SIG-M5 treated with dmso at 0.1 percent for 504 hours (cell line): Measurements from ENCODE around the gene STAT6.
"Not testable (repeated sequence)": the region's sequence is repeated elsewhere in the genome, so short reads cannot be mapped to it uniquely, and the experiment has no call there.

ENCODE experiments used
- DNase-seq: peaks from one replicate; lab custom pipeline; 2025; ENCODE audit not compliant: unreplicated experiment; lab: John Stamatoyannopoulos, UW

The STAT6 gene

DNA sequence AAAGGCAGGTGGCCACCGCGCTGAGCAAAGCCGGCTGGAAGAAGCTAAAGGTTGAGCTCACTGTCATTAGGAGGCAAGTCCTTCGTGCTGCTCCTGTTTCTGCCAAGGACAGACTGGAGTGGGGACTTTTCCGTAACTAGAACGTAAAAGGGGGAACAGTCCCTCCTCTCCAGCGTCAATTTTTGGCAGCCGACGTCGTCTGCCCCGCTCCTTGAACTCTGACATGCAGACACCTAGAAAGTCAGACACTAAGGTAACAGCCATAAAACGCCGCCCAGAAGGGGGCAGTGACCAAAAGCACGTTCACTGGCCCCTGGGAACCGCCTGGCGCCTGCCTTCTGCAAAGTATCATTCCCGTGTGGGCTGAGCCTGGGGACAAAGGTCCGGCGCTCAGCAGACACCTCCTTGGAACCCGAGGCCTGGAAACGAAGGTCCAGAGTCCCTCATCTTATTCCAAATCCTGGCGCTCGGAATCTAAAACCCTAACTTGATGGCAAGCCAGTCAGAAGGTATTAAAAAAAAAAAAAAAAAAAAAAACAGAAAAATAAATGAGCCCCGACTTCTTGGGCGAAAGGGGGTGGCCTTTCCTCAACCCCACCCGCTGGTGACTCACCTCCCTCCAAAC lies 16.1 kb upstream of the STAT6 start:
- DNase-seq = peak; percentile 14

DNA sequence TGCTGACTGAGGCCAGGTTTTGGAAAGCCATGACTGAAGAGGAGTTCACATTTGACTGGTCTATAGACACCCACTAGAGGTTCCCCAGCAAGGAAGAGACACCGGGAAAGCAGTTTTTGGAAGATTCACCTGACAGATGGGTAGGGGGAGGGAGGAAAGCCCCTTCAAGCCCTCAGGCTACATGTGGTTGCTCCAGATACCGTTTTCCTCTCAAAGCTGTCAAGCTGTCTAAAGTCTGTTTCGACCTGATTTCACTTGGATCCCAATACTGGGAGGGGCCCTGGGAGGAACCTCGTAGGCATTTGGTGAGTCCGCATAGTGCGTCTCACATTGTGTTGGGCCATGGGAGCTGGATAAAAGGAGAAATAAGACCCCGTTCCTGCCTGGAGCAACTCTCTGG lies 15.4 kb upstream of the STAT6 start:
- DNase-seq = no peak

DNA sequence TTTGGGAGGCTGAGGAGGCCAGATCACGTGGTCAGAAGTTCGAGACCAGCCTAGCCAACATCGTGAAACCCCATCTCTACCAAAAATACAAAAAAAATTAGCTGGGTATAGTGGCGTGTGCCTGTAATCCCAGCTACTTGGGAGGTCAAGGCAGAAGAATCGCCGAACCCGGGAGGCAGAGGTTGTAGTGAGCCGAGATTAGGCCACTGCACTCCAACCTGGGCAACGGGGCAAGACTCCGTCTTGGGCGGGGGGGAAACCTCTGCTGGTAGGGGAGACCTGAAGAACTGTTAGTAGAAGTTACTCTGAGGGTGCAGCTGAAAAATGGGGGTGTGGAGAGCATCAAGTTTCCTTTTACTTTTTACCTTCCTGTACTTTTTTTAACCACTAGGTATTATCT lies 14.9 kb upstream of the STAT6 start:
- no peak for DNase-seq

DNA sequence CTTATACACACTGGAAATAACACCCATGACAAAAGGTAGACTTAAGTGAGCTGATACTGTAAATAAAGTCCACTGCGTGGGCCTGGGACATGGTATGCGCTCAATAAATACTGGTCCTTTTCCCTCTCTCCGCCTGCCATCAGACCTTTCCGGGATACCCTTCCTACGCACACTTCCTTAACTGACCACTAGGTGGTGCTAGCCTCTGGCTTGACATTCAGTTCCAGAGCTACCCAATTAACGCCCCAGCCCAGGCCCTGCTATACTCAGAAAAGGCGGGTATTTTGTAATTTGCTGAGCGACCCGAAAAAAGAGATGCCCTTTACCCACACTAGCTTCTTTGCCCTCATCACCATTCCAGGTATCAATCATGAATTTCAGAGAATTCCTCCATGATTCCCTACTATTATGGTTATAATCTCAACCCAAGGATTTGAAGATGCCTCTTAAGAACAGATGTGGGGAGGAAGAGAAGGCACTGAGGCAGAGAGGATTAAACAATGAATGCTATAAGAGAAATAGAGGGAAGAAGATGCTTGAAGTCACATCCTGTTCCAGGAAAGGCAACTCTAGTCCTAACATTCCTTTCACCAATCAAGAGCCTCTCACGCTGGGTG lies 13.2 kb upstream of the STAT6 start:
- peak; percentile 88 for DNase-seq

DNA sequence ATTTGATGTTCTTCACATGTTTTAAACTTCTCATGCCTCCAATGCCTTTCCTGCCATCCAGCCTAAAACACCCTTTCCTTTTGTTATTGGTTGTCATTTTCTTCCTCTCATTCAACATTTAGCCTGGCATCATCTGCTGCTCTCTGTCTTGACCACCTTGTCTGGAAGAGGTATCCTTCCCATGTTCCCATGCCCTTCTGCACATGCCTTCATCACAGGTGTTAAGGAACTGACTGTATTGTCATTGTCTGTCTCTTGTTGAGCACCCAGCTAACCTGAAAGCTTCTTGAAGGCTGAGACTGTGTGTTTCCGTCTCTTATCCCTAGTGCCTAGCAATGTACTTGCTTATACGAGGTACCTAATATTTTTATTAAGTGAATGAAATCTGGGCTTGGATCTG lies 12.7 kb upstream of the STAT6 start:
- DNase-seq = no peak

DNA sequence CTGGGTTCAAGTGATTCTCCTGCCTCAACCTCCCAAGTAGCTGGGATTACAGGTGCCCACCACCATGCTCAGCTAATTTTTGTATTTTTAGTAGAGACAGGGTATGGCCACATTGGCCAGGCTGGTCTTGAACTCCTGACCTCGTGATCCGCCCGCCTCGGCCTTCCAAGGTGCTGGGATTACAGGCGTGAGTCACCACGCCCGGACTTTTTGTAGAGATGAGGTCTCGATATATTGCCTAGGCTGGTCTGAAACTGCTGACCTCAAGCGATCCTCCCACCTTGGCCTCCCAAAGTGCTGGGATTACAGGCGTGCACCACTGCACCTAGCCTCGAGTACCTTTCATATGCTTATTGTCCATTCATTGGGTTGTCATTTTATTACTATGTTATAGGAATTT lies 9.6 kb upstream of the STAT6 start:
- DNase-seq = not testable (repeated sequence)

DNA sequence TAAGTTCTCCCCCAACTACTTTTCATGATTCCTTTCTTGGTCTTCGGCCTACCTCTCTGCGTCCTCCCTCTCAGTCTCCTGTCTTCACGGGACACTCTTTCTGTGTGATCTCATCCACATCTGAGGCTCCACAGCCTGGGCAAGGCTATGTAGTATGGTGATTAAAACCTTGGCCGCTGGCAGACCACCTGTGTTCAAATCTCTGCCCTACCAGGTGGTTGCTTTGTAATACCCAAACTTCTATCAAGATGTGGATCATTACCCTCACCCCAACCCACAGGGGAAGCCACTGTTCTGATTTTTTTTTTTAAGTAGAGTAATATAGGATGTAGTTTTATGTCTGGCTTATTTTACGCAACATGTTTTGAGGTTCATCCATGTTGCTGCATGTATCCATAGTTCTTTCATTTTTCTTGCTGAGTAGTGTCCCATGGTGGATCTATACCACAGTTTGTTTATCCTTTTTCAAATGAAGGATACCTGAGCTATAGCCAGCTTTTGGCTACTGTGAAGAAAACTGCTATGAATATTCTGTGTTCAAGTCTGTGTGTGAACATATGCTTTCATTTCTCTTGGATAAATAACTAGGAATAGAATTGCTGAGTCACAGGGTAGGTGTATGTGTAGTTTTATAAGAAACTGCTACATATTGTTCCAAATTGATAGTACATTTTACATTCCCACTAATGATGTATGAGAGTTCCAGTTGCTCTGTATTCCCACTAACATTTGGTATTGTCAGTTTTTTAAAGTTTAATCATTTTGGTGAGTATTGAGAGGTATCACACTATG lies 8.3 kb upstream of the STAT6 start:
- DNase-seq = no peak

DNA sequence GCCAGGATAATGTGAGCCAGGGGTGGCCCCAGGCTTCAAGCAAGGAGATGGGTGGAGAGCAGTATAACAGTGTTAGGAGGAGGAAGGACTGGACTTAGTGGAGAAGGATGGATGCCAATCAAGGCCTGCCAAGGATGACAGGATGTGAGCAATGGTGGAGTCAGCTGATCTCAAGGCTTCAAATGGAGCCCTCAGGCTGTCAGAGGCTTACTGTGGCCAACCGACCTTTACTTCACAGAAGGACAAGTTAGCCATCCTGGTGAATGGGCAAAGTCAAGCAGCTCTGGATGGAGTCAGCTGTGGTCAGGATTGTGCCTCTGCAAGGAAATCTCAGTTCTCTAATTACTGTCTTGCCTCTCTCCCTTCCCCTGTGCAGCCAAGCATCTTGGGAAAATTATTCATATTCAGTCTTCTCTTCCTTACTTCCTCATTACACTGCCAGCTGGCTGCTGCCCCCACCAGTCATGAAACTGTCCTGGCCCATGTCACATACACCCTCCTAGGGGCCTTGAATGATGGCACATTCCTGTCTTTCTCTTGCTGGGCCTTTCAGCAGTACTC lies 7.6 kb upstream of the STAT6 start:
- peak; percentile 76 for DNase-seq

DNA sequence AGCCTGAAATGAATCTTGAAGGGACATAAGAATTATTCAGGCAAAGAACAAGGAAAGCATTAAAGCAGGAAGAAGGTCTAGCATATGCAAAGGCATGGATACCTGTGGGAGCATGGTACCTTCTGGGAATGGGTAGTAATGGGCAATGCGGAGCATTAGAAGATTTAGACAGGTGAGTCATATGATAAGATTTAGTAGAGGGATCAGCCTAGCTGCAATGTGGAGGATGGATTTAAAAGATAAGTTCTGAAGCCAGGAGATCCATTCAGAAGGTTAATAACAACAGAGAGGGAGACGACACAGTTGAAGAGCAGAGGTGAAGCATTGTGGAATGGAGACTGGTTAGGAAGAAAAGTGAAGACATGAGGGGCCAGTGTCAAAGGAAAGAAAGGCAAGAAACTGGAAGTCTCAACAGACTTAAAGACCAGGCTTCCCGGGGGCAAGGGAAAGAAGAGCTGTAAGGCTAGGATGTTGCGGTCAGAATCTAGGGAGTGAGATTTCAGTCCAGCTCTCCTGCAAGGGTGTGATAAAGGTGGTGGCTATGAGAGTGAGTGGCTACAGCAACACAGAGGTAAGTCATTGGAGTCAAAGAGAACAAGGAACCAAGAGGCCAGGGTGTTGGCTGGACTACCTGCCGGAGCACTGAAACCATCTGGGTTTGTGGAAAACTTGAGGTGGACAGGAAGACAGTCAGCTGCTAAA lies 5.6 kb upstream of the STAT6 start:
- no peak for DNase-seq

DNA sequence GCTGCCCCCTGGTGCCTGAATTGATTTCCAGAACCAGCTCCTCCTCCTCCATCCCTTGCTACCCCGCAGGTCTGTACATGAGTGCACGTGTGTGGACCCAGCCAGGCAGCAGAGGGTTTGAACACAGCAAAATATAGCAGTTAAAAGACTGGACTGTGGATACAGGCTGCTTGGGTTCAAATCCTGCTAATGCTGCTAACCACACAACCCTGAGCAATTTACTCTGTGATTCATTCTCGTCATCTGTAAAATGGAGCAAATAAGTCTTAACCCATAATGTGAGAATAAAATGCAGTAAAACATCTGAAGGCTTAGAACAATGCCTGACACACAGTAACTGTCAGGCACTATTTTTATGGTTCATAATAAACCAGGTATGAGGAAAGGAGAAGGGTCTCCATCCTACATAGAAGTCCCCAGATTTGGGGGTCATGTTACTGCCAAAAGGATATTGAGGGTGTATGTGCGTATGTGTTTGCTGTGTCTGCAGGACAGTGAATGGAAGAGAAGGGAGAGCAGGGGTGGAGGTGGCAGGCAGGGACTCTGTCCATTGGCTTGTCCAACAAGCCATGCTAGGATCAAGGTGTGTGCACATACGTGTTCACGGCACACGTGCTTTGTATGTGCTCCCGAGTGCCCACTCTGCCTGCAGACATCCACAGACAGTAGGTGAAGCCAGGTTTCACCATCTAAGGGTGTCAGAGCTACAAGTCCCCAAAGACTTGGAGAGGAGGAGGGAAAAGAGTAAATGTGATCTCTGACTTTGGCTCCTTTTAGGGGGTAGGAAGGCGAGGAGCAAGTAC lies 1.5 kb upstream of the STAT6 start:
- DNase-seq = no peak

DNA sequence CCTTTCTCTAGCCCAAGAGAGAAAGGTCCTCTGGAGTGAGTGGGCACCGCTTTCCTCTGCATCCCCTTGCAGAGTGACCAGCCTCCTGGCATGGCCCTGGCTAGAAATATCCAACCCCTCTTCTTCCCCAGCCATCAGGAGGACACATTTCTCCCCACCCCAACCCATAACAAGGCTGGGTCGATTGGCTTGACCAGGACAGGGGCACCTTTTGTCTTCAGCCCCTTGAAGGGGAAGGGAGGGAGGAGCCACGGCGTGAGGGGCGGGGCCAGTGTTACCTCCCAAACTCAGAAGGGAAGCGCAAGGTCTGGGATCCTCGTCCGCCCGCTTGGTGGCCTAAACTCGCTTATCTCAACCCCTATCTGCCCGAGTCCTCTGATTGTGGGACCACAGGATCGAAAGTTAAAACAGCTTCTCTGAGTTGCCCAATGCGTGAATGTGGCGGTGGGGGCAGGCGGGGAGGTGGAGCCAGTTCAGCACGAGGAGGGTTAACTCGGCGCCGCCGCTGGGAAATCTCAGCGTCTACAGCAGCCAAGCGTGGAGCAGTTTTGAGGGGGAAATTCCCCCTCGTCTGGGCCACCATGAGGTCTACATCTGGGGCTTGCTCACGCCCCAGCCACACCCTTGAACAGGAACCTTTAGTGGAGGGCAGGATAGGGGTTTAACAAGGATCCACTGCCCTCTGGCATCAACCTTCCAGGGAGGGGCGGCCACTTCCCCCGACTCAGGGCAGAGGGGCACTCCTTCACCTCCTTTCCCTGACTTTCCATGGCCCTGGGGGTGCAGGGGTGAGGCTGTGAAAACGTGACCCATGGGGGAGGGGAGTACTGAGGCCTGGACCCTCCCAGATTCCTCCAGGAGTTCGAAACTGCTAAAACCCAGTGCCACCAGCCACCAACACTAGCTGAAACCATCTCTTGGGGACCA lies 795 bp downstream of the STAT6 start:
- DNase-seq = peak; percentile 94

DNA sequence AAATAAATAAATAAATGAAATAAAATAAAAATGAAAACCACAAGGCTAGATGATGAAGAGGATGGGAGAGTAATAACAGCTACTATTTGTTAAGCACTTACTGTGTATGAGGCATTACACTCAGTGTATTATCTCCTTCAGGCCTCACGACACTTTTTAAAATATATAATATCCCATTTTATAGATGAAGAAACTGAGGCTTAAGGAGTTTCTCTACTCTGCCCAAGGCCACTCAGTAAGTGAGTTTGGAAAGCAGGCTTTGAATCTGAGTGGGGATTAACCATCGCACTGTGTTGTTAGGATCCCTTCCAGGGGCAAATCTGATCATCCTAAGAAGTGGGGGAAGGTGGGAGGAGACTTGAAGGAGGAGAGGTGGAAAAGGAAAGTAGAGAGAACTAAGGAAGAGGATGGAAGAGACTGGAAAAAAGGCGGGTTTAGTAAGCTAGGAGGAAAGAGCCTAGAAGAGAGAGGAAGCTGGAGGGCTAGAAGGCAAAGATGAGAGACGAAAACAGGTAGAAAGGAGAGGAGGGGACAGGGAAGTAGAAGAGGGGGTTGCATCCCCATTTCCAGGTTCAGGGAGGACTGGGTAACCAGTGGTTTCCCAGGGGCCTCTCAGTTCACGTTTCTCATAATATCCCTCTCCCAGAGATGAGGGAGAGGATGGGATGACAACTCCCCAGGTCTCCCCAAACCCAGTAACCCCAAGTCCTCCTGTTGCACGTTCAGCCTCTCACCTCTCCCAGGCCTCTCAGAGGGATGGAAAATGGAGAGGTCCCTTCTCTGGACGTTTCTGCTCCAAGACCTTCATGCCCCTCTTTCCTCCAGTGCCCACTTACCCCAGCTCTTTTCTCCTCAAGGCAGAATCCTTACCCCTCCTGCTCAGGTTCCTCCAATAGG lies 1.7 kb downstream of the STAT6 start:
- DNase-seq = no peak

DNA sequence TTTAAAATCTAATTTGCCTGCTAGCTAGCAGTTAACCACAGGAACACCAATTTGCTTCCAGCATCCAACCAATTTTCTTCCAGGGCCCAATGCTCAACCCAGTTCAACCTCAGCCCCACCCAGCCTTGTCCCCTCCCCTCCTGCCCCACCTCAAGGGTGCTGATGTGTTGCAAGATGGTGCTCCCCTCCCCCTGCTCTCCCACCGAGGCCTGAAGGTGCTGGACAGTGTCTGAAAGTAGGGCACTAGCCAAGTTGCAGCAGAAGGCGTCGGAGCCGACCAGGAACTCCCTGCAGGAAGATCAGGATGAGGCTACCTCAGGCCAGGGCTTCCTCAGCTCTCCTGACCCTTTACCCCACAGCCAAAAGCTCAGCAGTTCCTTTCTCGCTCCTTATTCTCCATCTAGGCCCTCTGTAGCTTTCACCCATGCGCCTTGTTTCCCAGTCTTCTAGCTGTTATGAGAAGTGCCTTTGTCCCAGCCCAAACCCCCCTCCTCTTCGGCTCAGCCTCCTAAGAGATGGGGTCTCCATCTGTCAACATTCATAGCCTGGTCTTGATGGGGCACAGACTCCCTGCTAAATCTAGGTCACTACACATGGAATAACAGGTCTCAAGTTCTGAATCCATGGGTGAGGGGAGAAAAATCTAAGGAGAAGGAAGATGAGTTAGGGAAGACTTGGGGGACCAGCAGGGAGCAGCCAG lies 3.6 kb downstream of the STAT6 start:
- no peak for DNase-seq

DNA sequence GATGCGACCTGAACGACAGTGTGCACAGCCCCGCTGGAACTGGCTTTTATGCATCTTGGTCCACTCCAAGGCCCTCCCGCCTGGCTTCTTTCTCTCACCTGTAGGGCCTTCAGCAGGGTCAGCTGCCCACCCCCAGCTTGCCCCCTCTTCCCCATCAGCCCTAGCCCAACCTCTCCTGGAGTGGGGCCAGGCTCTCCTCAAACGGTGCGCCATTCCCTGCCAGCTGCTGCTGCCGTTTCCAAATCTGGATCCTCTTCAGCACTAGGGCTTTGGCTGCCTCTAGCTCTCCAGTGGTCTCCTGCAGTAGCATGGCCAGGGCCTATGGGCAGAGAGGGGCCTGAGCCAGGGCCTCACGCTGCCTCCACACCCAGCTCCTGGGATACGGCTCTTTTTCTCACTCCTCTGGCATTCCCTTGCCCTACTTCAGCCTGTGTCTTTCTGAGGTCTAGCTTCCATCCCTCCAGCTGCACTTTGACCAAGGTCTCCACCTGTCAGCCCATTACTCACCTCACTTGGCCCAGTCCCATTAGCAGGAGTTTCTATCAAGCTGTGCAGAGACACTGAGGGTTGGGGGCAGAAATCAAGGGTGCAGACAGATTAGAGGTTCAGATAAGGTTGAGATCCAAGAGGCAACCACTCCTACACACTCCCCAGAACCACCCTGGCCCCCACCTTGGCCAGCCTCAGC lies 5.0 kb downstream of the STAT6 start:
- DNase-seq = no peak

DNA sequence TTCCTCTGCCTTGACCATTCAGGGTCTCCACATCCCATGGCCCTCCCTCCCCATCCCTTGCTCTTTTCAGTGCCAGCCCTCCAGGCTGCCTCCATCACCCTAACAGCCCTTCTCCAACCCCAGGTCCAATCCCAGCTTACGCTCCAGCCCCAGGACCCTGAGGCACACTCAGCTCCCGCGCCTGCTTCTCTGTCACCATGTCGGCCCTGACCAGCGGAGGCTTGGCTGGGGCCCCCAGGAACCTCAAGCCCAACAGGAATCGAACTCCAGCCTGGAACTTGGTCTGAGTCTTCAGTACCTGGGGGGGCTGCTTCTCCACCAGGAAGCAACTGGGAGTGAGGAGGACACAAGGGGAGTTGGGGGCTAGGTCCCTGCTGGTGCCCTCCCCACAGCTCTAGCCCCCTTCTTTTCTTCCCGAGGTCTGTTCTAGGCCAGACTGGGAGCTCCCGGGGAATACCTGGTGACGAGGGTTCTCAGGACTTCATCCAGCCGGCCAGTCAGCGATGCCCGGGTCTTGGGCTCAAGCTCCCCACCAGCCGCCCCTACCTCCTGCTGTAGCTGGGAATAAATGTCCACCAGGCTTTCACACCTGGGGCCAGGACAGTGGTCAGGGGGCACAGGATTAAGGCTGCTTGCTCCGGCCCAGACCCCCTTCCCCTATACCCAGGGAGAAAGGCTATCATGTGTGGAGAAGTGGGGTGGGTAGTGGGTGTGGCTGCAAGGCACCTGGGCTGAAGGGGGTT lies 6.0 kb downstream of the STAT6 start:
- no peak for DNase-seq

DNA sequence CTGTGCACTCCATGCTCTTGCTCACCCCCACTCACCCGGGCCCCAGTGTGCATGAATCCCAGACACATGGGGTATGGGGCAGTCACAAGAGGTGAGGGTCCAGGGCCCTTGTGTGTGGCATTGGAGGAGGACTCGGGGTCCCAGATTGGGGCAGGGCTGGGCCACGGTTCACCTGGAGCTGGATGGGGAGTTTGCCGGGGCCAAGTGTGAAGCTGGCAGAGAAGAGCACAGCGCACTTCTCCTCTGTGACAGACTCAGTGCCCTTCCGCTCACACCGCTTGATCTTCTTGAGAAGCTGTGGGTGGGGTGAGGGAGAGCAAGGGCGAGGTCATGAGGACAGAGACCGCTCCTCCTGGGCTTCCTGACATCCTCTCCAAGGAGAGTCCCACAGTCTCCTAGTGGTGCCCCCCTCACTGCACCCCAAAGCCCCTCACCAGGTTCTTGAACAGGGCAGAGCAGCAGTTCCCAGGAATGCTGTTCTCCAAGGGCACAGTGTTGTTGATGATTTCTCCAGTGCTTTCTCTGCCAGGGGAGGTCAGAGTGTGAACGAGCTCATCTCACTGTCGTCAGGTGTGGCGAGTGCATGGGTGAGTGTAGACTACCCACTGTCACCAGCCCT lies 6.8 kb downstream of the STAT6 start:
- DNase-seq = no peak
